DOHH2 (cell line): ENCODE results near the gene DOCK4.

Experiments
- H3F3A ChIP-seq: fragments of 200-600 bp; sonication (generic), shearing (Covaris generic); 2 replicates; pipeline ENCODE4 v1.6.0; 2016; ENCODE audit warnings: antibody characterized with exemption, mild to moderate bottlenecking; ENCODE audit not compliant: control insufficient read depth, insufficient read depth
- H3K27ac ChIP-seq: fragments of 200-600 bp; sonication (generic); 2 replicates; pipeline ENCODE4 v1.5.1; 2014; ENCODE audit warnings: low read depth, mild to moderate bottlenecking, low read length, moderate library complexity
- H3K27me3 ChIP-seq: fragments of 200-600 bp; sonication (generic); 2 replicates; pipeline ENCODE4 v1.6.1; 2014; ENCODE audit warnings: mild to moderate bottlenecking, low read length, mixed read lengths; ENCODE audit not compliant: control insufficient read depth
- H3K36me3 ChIP-seq: fragments of 200-600 bp; sonication (generic); 2 replicates; pipeline ENCODE4 v1.6.1; 2014; ENCODE audit warnings: mild to moderate bottlenecking, low read length, moderate library complexity, mixed read lengths; ENCODE audit not compliant: control insufficient read depth
- H3K4me1 ChIP-seq: fragments of 200-600 bp; sonication (generic); 2 replicates; pipeline ENCODE4 v1.6.1; 2014; ENCODE audit warnings: mild to moderate bottlenecking, low read length, mixed read lengths; ENCODE audit not compliant: control insufficient read depth
- H3K4me2 ChIP-seq: fragments of 200-600 bp; sonication (generic); 2 replicates; pipeline ENCODE4 v1.6.0; 2014; ENCODE audit warnings: mild to moderate bottlenecking, low read length, moderate library complexity
- H3K4me3 ChIP-seq: fragments of 200-600 bp; sonication (generic); 2 replicates; pipeline ENCODE4 v1.5.1; 2014; ENCODE audit warnings: mild to moderate bottlenecking, low read length, mixed read lengths
- H3K79me2 ChIP-seq: fragments of 200-600 bp; sonication (generic); 2 replicates; pipeline ENCODE4 v1.6.1; 2014; ENCODE audit warnings: mild to moderate bottlenecking, low read length, mixed read lengths; ENCODE audit not compliant: control insufficient read depth
- H3K9me2 ChIP-seq: fragments of 200-600 bp; sonication (generic); replicated peaks from 2 replicates; pipeline ENCODE4 v1.6.1; 2014; ENCODE audit warnings: mild to moderate bottlenecking, low read length, mixed read lengths; ENCODE audit not compliant: control insufficient read depth
- H3K9me3 ChIP-seq: fragments of 200-600 bp; sonication (generic); 2 replicates; pipeline ENCODE4 v1.6.1; 2014; ENCODE audit warnings: antibody characterized with exemption, low read length, mixed read lengths; ENCODE audit not compliant: control insufficient read depth, insufficient read depth
- H4K20me1 ChIP-seq: fragments of 200-600 bp; sonication (generic); 2 replicates; pipeline ENCODE4 v1.6.0; 2014; ENCODE audit warnings: low read depth, mild to moderate bottlenecking, antibody characterized with exemption, low read length, moderate library complexity; ENCODE audit not compliant: control insufficient read depth, insufficient read depth
- CTCF ChIP-seq: fragments of 200-600 bp; sonication (generic); IDR thresholded peaks from one replicate; pipeline ENCODE4 v1.5.1; 2014; ENCODE audit warnings: antibody characterized with exemption, mild to moderate bottlenecking, low read depth, low read length; ENCODE audit not compliant: poor library complexity, severe bottlenecking
- EZH2phosphoT487 ChIP-seq: fragments of 200-600 bp; sonication (generic); IDR thresholded peaks from 2 replicates; pipeline ENCODE4 v1.6.1; 2017; ENCODE audit warnings: borderline replicate concordance, mild to moderate bottlenecking, antibody characterized with exemption, low read length, moderate library complexity, mixed read lengths

Gene DOCK4

GRCh38 chr7:111787099-111787498 is 419.1 kb downstream of the DOCK4 start:
- TF ChIP-seq EZH2phosphoT487, result no peak
- no peak for TF ChIP-seq CTCF

GRCh38 chr7:111785076-111785475 is 421.1 kb downstream of the DOCK4 start:
- TF ChIP-seq EZH2phosphoT487 (no peak), CTCF (no peak)
- no peaks in the 10 kb centered on the region for H3K9me3 ChIP-seq
- H4K20me1 ChIP-seq, result no peaks in the 10 kb centered on the region
- no peak overlapping the region for H3K27ac ChIP-seq
- no peaks in the 10 kb centered on the region for H3K4me1 ChIP-seq
- no peak overlapping the region for H3K4me3 ChIP-seq
- H3K27me3 ChIP-seq, result peaks cover 3% of the 10 kb centered on the region; the same call in 1 of the 2 replicates
- H3K9me2 ChIP-seq, result no peaks in the 10 kb centered on the region
- H3F3A ChIP-seq, result no peaks in the 10 kb centered on the region
- no peaks in the 10 kb centered on the region for H3K79me2 ChIP-seq
- no peak overlapping the region for H3K4me2 ChIP-seq
- no peaks in the 10 kb centered on the region for H3K36me3 ChIP-seq

More at GRCh38 chr7:111787099-111787498, 419.1 kb downstream of the DOCK4 start:
- Histone ChIP-seq H3K79me2 (no peaks in the 10 kb centered on the region), H3K9me3 (no peaks in the 10 kb centered on the region), H4K20me1 (no peaks in the 10 kb centered on the region), H3K36me3 (no peaks in the 10 kb centered on the region), H3K4me1 (no peaks in the 10 kb centered on the region), H3K9me2 (no peaks in the 10 kb centered on the region), H3K4me2 (no peak overlapping the region), H3K27ac (no peak overlapping the region), H3K27me3 (no peaks in the 10 kb centered on the region), H3K4me3 (no peak overlapping the region), H3F3A (no peaks in the 10 kb centered on the region)

DNA sequence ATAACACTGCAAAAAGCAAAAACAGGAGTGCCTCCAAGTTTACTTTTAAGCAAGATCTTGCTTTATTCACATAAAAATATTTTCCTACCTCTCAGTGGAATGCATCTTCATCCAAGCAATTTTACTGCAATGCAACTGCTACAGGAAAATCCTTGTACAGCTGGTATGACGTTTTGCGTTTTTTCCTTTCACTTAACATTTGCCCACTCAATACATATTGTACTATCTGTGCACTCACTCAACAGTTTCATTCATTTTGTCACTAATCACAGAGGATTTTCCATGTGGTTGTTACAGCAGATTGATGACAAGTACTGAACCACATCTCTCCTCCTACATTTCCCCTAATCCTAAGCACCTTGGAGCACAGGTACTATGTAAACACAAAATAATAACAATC is 421.9 kb downstream of the DOCK4 start:
- TF ChIP-seq CTCF, result no peak
- no peak for TF ChIP-seq EZH2phosphoT487
- Histone ChIP-seq H3K9me3 (no peaks in the 10 kb centered on the region), H3K4me3 (no peak overlapping the region), H3K4me2 (no peak overlapping the region), H3K9me2 (no peaks in the 10 kb centered on the region), H3K27me3 (peaks cover 3% of the 10 kb centered on the region; the same call in 1 of the 2 replicates), H3F3A (no peaks in the 10 kb centered on the region), H3K4me1 (no peaks in the 10 kb centered on the region), H4K20me1 (no peaks in the 10 kb centered on the region), H3K36me3 (no peaks in the 10 kb centered on the region), H3K27ac (no peak overlapping the region), H3K79me2 (no peaks in the 10 kb centered on the region)
